Measurements from ENCODE around the gene AZGP1. TPM values are rescaled to one million over a fixed set of nuclear protein-coding genes. Genes with fewer than 3 reads are reported as not detected.

AZGP1 gene
- total RNA-seq, 1 donor from 2014 or later: 31.8 TPM

DNA sequence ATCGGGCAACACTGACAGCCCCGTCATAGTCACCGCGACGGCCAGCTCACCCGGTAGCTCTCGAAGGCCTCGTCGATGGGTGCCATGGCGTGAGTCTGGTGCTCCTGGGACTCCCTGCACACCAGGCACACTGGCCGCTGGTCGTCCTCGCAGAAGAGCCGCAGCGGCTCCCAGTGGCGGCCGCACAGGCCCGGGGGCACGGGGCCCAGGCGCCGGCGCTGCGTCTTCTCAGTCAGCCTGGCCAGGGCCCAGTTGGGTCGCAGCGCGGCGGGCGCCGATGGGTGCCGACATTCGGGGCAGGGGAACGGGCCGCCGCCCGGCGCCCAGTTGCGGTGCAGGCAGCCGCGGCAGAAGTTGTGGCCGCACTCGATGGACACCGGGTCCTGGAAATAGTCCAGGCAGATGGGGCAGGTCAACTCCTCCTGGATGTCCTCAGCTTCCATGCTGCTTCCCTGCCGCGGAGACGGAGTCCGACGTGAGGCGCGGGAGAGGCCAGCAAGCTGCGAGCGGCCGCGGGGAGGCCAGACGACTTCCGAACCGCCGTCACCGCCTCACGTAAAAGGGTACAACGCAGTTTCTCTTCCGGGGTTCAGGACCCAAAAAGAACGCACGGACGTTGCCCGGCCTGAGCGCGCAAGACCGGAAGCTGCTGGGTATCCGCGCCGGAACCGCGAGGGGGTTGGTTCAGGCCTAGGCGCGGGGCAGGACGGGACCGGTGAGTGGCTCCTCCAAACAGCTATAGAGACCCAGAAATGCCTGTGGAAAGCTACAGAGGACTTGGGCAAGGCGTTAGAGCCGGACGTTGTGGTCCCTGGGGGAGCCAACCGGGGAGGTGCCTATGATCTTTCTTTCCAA lies 56.6 kb downstream of the AZGP1 start, which contains the start of gene TRIM4:
TRIM4 (minus strand) TSS at position 572 of the 855 bp plus-strand sequence; CDS start at position 443, 129 bp downstream.
- ATAC-seq: peak; percentile 99 to 100
- H3K27ac ChIP-seq: peak within 1 kb of the TSS; percentile 98
- intact Hi-C loops (cut with DNase I): no loop called here
- peaks cover 44% of the 10 kb centered on the region for H3K4me1 ChIP-seq
- TF ChIP-seq, protein P1, sequence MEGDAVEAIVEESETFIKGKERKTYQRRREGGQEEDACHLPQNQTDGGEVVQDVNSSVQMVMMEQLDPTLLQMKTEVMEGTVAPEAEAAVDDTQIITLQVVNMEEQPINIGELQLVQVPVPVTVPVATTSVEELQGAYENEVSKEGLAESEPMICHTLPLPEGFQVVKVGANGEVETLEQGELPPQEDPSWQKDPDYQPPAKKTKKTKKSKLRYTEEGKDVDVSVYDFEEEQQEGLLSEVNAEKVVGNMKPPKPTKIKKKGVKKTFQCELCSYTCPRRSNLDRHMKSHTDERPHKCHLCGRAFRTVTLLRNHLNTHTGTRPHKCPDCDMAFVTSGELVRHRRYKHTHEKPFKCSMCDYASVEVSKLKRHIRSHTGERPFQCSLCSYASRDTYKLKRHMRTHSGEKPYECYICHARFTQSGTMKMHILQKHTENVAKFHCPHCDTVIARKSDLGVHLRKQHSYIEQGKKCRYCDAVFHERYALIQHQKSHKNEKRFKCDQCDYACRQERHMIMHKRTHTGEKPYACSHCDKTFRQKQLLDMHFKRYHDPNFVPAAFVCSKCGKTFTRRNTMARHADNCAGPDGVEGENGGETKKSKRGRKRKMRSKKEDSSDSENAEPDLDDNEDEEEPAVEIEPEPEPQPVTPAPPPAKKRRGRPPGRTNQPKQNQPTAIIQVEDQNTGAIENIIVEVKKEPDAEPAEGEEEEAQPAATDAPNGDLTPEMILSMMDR (IDR thresholded peaks at IDR 0.05): peak; percentile 36
- H3K36me3 ChIP-seq: peaks cover 28% of the 10 kb centered on the region
- no peaks in the 10 kb centered on the region for H3K9me3 ChIP-seq
- DNase-seq: peak; percentile 95
- peak within 1 kb of the TSS; percentile 91 for H3K4me3 ChIP-seq
- H3K27me3 ChIP-seq (ENCODE audit: low read depth): no peaks in the 10 kb centered on the region

Other genes with a start within 250 kb of the AZGP1 start
- gene CYP3A7, start 240.8 kb downstream of the AZGP1 start, total RNA-seq: 0.21 TPM
- not detected for gene CYP3A4, start 191.8 kb downstream of the AZGP1 start, total RNA-seq
- gene CYP3A43, start 148.0 kb downstream of the AZGP1 start, total RNA-seq: not detected
- gene OR2AE1, start 99.0 kb downstream of the AZGP1 start, total RNA-seq: 0.71 TPM
- gene TRIM4, start 56.5 kb downstream of the AZGP1 start, total RNA-seq: 39.0 TPM
- not detected for gene GJC3, start 46.4 kb downstream of the AZGP1 start, total RNA-seq
- 59.6 TPM for gene ZKSCAN1, start 39.6 kb upstream of the AZGP1 start, total RNA-seq
- gene ZSCAN21, start 73.7 kb upstream of the AZGP1 start, total RNA-seq: 8.4 TPM
- gene ZNF3, start 105.7 kb upstream of the AZGP1 start, total RNA-seq: 23.0 TPM
- gene COPS6, start 112.9 kb upstream of the AZGP1 start, total RNA-seq: 70.6 TPM
- gene MCM7, start 125.4 kb upstream of the AZGP1 start, total RNA-seq: 48.0 TPM
- gene AP4M1, start 125.6 kb upstream of the AZGP1 start, total RNA-seq: 16.5 TPM
- 39.4 TPM for gene TAF6, start 143.3 kb upstream of the AZGP1 start, total RNA-seq
- gene CNPY4, start 143.6 kb upstream of the AZGP1 start, total RNA-seq: 10.5 TPM
- 2.7 TPM for gene MBLAC1, start 150.9 kb upstream of the AZGP1 start, total RNA-seq
- 131 TPM for gene LAMTOR4, start 172.9 kb upstream of the AZGP1 start, total RNA-seq
- 24.3 TPM for gene TRAPPC14, start 182.7 kb upstream of the AZGP1 start, total RNA-seq
- gene GAL3ST4, start 192.6 kb upstream of the AZGP1 start, total RNA-seq: 5.3 TPM
- gene GPC2, start 201.3 kb upstream of the AZGP1 start, total RNA-seq: 0.77 TPM
- gene STAG3, start 201.9 kb upstream of the AZGP1 start, total RNA-seq: 4.1 TPM
- not detected for gene PVRIG, start 243.9 kb upstream of the AZGP1 start, total RNA-seq